GM19372 (cell line): ENCODE measurements around the gene SNIP1.
"Not testable (repeated sequence)": the region's sequence is repeated elsewhere in the genome, so short reads cannot be mapped to it uniquely, and the experiment has no call there.

Source experiments
- ATAC-seq: cut with Tn5 transposase; IDR thresholded peaks from one replicate; pipeline ENCODE4 v1.9.1; 2021; ENCODE audit warnings: mild to moderate bottlenecking, low read depth, moderate library complexity; ENCODE audit not compliant: unreplicated experiment

SNIP1 gene

DNA sequence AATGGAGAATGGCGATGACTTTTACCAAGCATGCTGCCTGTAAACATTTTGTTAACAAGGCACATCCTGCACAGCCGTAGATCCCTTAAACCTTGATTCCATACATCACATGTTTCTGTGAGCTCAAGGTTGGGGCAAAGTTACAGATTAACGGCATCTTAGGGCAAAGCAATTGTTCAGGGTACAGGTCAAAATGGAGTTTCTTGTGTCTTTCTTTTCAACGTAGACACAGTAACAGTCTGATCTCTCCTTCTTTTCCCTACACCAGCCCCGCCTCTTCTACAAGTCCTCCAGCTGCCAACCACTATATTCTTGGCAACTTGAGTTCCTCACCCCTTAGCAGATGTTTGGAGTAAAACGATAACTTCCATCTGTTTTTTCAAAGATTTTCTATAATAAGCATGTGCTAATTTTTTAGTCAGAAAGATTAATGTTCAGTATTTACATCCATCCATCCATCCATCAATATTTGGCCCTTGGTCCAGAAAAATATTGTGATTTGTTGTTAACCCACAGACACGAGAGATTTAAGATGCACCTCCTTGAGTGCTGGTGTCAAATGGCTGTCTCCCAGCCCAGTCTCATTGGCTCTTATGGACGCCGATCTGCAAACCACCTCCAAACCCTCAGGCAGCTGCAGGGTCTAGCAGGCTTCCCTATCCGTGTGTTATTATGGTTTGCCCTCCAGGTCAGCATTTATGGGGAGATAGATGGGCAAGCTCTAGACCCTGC lies 6.5 kb upstream of the SNIP1 start:
- ATAC-seq, result no peak

DNA sequence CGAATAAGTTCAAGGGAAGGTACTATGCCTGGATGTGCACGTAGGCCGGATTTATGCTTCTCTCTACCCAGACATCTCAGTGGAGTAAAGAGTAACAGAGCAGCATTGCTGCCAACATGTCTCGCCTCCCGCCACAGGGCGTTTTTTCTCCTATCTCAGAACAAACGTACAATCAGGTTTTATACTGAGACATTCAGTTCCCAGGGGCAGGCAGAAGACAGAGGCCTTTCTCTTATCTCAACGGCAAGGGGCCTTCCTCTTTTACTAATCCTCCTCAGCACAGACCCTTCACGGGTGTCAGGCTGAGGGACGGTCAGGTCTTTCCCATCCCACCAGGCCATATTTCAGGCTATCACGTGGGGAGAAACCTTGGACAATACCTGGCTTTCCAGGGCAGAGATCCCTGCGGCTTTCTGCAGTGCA lies 5.9 kb upstream of the SNIP1 start:
- not testable (repeated sequence) for ATAC-seq

DNA sequence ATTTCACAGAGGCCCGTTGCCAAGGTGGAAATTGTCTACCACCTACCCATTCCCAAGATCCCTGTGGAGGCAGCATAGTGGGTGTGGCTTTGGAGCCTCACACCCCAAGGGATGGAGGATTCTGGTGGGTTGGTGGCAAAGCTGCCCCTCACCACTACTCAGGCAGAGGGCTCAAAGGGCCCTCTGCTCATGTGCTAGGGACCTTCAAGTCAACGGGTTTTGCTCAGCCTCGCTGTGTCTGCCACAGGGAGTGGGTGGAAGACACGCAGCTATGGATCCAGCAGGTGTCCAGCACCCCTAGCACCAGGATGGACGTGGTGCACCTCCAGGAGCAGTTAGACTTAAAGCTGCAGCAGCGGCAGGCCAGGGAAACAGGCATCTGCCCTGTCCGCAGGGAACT lies 5.0 kb upstream of the SNIP1 start:
- ATAC-seq, result no peak

DNA sequence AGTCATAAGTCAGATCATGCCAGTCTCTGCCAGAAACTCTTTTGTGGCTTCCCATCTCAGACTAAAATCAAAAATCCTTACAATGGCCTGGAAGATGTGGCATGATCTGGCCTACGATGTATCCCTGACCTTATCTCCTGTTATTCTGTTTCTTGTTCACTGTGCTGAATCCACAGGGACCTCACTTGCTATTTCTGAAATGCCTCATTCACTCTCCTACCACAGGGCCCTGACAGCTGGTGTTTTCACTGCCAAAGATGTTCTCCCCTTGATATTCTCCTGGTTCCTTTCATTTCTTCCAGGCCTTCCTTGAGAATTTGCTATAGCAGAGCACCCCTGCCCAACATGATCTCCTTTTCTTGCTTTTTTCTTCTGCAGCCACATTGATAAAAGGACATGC lies 4.3 kb upstream of the SNIP1 start:
- no peak for ATAC-seq

DNA sequence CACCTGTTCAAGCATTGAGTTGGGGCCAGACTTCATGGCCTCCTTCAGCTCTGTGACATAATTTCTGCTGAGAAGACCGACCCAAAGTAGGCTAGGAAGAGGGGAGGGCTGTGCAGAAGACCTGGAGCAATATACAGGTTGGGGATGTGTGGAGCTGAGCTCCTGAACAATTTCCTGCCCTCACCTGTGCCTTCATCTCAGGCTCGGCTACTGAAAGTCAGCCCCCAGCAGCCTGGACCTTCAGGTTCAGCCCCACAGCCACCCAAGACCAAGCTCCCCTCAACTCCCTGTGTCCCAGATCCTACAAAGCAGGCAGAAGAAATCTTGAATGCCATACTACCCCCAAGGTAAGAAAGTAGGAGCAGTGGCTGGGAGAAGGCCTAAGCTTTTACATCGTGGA lies 3.3 kb upstream of the SNIP1 start:
- ATAC-seq, result no peak

DNA sequence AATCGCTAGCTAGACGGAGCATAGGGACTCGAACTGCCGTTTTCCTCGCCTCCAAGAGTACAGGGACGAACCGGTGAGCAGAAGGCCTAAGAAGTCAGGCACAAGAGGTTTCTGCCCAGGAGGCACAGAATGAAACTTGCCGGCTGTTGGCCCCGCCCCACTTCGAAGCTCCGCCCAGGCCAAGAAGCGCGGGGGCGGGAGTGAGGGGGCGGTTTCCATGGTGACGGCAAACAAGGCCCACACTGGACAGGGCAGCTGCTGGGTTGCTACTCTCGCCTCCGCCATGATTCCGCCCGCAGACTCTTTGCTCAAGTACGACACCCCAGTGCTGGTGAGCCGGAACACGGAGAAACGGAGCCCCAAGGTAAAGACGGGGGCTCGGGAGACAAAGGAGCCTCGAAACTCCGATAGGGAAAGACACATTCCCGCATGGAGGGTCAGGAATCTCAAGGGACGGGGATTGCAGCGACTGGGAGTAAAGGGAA lies 2.7 kb upstream of the SNIP1 start, which contains the start of gene DNALI1:
Gene DNALI1, plus strand, starts transcription at position 229 of the 485 bp plus-strand sequence. Its CDS starts 55 bp downstream, at position 284.
- no peak for ATAC-seq

DNA sequence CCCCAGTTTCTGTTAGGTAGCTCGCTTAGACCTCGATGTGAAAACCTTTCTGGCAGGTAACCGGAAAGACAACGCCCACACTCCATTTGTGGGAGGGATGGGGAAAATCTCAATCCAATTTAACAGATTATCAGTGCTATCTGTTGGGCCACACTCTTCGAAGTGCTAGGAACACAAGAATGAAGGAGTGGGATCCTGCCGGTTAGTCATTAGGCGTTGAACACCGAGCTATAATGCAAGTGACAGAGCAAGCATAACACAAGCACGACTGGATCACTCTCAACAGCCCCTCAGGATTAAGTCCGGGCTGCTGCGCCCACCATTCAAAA lies 531 bp downstream of the SNIP1 start:
- no peak for ATAC-seq

DNA sequence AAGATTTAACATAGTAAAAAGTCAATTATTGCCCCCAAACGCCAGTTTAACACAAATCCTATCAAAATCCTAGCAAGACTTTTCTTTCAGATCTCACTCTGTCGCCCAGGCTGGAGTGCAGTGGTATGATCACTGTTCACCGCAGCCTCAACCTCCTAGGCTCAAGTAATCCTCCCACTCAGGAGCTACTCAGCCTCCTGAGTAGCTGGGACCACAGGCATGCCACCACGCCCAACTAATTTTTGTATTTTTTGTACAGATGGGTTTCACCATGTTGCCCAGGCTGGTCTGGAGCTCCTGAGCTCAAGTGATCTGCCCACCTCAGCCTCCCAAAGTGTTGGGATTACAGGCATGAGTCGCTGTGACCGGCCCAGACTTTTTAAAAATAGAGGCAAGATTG lies 4.8 kb downstream of the SNIP1 start:
- no peak for ATAC-seq

DNA sequence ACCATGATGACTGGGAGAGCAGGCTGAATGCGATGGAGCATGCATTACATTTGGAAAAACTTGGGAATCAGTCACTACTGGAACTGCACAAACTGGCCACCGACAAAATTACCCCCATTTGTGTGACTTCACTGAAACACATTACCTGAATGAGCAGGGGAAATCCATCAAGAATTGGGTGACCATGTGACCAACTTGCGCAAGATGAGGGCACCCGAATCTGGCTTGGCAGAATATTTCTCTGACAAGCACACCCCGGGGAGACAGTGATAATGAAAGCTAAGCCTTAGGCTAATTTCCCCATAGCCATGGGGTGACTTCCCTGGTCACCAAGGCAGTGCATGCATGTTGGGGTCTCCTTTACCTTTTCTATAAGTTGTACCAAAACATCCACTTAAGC lies 9.1 kb downstream of the SNIP1 start:
- no peak for ATAC-seq

DNA sequence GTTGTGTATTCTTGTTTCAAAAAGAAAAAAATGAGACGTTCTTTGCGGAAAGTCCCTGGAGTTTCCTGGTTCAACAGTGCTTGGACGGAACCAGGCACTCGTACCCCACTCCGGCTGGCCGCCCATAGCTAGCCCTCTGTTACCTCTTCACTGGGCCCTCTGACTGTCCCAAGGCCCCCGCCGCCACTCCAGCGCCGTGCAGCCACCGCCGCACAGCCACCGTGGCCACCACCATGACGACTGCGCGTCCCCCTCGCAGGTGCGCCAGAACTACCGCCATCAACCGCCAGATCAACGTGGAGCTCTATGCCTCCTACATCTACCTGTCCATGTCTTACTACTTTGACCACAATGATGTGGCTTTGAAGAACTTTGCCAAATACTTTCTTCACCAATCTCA lies 9.6 kb downstream of the SNIP1 start:
- no peak for ATAC-seq

DNA sequence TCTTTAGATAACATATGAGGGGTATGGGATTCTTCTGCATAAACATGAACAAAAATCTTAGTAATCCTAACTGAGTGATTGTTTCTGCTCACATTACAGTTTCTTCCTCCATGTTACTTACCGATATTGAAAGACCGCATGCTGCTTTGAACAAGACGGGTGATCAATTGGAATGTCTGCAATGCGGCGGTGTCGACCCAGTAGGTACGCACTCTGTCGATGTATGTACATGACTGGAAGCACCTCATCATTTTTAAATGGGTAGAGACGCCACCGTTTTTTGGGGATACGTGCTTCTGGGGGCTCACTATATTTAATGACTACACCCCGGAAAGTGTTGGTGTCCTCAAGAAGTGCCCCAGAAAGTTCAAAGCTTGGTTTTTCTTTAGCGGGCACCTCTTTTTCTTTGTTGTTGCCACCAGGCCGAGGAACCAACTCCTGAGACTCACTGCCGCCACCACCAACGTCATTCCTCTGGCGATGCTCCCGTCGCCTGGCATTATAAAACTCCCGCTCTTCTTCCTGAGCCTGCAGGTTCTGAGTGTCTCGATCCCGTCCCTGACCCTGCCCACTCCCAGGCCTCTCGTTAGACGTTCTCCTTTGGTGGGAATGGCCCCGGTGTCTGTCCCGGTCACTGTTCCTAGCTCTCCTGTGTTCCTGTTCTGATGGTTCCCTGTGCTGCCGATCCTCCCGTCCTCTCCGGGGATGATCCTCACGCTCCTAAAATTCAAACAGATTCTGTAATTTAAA lies 13.9 kb downstream of the SNIP1 start:
- ATAC-seq, result no peak

DNA sequence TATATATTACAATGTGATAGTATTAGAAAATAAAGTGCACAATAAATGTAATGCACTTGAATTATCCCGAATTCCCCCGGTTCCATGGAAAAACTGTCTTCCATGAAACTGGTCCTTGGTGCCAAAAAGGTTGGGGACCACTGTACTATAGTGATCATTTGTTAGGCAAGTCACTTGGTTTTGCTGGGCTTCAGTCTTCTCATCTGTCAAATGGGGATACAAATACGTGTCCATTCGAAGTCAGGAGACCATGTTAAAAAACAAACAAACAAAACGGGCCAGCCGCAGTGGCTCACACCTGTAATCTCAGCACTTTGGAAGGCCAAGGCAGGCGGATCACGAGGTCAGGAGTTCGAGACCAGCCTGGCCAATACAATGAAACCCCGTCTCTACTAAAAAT lies 14.9 kb downstream of the SNIP1 start:
- ATAC-seq, result not testable (repeated sequence)

DNA sequence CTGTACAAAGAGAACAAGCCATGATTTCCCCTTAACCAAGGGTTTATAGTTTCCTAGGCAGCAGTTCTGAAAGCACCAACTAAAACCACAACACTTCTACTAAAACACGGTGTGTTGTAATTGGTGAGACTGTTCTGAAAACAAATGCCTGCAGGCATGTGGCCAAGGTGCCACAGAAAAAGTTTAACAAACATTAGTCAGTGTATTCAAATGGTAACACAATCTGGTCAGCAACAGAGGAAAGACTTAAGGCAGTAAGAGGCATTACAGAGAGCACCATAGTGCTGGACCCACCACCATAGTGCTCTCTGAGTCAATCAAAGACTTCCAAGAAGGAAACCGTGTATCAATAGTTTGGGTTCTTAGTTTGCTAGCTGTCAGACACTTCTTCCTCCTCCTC lies 16.7 kb downstream of the SNIP1 start:
- no peak for ATAC-seq

DNA sequence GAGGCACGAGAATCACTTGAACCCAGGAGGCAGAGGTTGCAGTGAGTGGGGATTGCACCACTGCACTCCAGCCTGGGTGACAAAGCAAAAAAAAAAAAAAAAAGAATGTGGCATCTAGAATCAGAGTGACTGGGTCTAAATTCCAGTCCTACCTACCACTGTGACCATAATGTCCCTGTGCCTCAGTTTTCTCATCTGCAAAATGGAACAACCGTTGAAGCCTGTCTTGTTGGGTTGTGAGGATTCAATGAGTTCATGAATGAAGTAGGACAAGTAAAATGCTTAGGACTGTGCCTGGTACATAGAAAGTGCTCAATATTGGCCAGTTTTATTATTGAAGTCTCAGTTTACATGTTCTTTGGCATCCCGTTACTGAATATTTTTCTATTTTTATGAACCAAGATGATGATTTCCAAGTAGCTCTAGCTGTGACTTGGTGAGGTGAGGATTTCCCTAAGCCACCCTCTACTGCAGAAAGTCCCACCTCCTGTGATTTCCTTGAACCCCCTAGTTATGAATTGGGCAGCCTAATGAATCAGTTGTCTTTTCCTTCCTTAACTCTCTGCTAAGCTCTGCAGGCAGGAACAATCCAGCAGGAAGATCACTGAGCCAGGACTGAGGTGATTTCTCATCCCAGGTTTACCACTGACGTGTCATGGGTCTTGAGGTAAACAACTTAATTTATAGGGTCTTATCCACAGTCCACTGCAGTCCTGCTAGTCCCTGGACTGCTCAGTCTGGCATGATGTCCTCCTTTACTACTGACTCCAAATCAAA lies 20.6 kb downstream of the SNIP1 start:
- no peak for ATAC-seq

DNA sequence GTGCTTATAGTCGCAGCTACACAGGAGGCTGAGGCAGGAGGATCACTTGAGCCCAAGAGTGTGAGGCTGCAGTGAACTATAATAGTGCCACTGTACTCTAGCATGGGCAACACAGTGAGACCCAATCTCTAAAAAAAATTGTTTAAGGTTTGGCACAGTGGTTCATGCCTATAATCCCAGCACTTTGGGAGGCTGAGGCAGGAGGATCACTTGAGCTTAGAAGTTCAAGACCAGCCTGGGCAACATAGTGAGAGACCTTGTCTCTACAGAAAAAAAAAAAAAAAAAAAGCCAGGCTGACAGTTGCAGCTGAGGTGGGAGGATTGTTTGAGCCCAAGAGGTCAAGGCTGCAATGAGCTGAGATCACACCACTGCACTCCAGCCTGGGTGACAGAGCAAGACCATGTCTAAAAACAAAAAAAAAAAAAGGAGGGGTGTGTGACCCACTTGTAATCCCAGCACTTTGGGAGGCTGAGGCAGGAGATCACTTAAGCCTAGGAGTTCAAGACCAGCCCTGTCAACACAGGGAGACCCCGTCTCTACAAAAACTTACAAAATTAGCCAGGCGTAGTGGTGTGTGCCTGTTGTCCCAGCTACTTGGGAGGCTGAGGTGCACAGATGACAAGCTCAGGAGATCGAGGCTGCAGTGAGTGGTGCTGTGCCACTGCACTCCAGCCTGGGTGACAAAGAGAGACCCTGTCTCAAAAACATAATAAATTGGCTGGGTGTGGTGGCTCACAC lies 21.5 kb downstream of the SNIP1 start:
- ATAC-seq, result not testable (repeated sequence)

DNA sequence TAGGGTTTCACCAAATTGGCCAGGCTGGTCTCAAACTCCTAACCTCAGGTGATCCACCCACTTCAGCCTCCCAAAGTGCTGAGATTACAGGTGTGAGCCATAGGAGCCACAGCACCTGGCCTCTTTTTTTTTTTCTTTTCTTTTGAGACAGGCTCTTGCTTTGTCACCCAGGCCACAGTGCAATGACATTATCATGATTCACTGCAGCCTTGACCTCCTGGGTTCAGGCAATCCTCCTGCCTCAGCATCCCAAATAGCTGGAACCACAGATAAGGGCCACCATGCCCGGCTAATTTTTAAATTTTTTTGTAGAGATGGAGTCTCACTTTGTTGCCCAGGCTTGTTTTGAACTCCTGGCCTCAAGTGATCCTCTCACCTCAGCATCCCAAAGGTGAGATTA lies 24.2 kb downstream of the SNIP1 start:
- ATAC-seq, result not testable (repeated sequence)

DNA sequence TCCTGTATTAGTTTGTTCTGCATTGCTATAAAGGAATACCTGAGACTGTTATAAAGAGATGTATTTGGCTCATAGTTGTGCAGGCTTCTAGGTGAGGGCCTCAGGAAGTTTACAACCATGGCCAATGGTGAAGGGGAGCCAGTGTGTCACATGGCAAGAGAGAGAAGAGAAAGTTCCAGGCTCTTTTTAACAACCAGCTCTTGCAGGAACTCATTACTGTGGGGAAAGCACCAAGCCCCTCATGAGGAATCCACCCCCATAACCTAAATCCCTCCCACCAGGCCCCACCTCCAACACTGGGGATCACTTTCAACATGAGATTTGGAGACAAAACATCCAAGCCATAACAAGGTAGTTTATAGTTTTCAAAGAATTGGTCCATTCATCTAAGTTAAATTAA lies 34.5 kb downstream of the SNIP1 start:
- no peak for ATAC-seq

DNA sequence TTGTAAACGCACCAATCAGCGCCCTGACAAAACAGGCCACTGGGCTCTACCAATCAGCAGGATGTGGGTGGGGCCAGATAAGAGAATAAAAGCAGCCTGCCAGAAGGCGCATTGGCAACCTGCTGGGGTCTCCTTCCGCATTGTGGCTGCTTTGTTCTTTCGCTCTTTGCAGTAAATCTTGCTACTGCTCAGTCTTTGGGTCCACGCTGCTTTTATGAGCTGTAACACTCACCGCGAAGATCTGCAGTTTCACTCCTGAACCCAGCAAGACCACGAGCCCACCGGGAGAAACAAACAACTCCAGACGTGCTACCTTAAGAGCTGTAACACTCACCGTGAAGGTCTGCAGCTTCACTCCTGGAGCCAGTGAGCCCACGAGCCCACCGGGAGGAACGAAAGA lies 35.2 kb downstream of the SNIP1 start:
- ATAC-seq, result not testable (repeated sequence)

DNA sequence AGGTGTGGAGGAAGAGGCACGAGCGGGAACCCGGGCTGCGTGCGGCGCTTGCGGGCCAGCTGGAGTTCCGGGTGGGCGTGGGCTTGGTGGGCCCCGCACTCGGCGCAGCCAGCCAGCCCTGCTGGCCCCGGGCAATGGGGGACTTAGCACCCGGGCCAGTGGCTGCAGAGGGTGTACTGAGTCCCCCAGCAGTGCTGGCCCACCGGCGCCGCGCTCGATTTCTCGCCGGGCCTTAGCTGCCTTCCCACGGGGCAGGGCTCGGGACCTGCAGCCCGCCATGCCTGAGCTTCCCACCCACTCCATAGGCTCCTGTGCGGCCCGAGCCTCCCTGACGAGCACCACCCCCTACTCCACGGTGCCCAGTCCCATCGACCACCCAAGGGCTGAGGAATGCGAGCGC lies 35.9 kb downstream of the SNIP1 start:
- ATAC-seq, result not testable (repeated sequence)

DNA sequence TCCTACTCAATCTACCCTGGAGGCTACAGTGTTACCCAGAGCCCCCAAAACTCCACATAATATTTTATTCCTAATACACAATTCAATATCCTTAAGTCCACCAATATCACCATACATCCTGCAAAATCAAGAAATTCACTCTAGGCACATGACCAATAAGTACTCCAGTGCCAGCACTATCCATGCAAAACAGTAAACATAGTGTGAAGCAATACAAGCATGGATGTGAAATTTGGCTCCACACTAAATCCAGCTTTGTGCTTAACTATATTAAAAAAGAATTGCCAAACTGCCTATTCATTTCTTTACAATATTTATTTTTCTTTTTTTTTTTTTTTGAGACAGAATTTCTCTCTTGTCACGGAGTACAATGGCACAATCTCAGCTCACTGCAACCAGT lies 36.5 kb downstream of the SNIP1 start:
- no peak for ATAC-seq
